GM23338 (cell line): ENCODE data around the gene TPRKB.

Experiments used
- CREB1 ChIP-seq: fragments of 250-450 bp; sonication (Bioruptor Pico); IDR thresholded peaks from 2 replicates; pipeline ENCODE4 v1.5.0; 2020; ENCODE audit warnings: low read depth, mild to moderate bottlenecking, moderate library complexity
- CTCF ChIP-seq, 2 experiments: fragments of 200-600 bp in 1 of 2; sonication (generic) in 1 of 2; conservative IDR thresholded peaks; 2 replicates each; pipeline versions ENCODE4 v1.5.1 to v1.6.1; 2016 to 2017; ENCODE audit warnings: antibody characterized with exemption in 2 of 2, low read depth in 2 of 2, mild to moderate bottlenecking in 2 of 2, moderate library complexity in 1 of 2
- ETS1 ChIP-seq: IDR thresholded peaks from 2 replicates; pipeline ENCODE4 v1.6.1; 2016; ENCODE audit warnings: antibody characterized with exemption
- EZH2 ChIP-seq: fragments of 200-600 bp; sonication (generic); IDR thresholded peaks from one replicate; pipeline ENCODE4 v1.8.0; 2017; ENCODE audit warnings: antibody characterized with exemption, mild to moderate bottlenecking, low read depth; ENCODE audit not compliant: unreplicated experiment
- EZH2phosphoT487 ChIP-seq: fragments of 200-600 bp; sonication (generic); IDR thresholded peaks from one replicate; pipeline ENCODE4 v1.8.1; 2018; ENCODE audit warnings: antibody characterized with exemption; ENCODE audit not compliant: unreplicated experiment
- JUNB ChIP-seq: IDR thresholded peaks from one replicate; pipeline ENCODE4 v1.6.1; 2016; ENCODE audit warnings: antibody characterized with exemption; ENCODE audit not compliant: unreplicated experiment
- NANOG ChIP-seq: IDR thresholded peaks from 2 replicates; pipeline ENCODE4 v1.6.1; 2016; ENCODE audit warnings: antibody characterized with exemption, borderline replicate concordance
- POLR2AphosphoS5 ChIP-seq: IDR thresholded peaks from 2 replicates; pipeline ENCODE4 v1.6.1; 2016; ENCODE audit warnings: antibody characterized with exemption, low read depth
- ZNF114 ChIP-seq: fragments of 250-450 bp; sonication (Bioruptor Pico); IDR thresholded peaks from 2 replicates; pipeline ENCODE4 v1.5.0; 2020; ENCODE audit warnings: mild to moderate bottlenecking, moderate library complexity
- TF ChIP-seq, protein P1 (sequence below): IDR thresholded peaks from one replicate; pipeline ENCODE4 v1.6.1; 2018; ENCODE audit warnings: antibody characterized with exemption; ENCODE audit not compliant: unreplicated experiment
- TF ChIP-seq, protein P2 (sequence below): fragments of 250-450 bp; sonication (Bioruptor Pico); IDR thresholded peaks from 2 replicates; pipeline ENCODE4 v1.5.0; 2020; ENCODE audit warnings: mild to moderate bottlenecking, moderate library complexity

DNA sequence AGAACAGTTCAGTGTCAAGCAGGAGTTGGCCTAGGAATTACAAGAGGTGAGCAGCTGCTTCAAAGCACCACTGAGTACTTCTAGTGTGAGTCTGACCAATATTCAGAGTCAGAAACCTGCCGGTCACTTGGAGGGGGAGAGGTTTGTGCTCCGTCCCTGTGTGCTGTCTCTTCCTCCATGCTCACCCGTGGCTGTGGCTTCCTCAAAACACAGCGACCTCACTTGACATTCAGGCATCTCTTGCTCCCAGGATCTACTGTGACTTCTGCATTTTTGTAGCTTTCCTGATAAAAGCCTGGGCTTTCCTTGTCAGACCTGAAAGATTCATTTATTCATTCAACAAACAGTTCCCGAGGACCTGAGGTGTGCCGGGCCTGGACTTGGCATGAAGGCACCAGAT lies 32.9 kb downstream of the TPRKB start:
- TF ChIP-seq POLR2AphosphoS5: no peak
- TF ChIP-seq CTCF (conservative IDR thresholded peaks at IDR 0.05; ENCODE audit: low read depth in 2 of 2): no peak
- no peak for TF ChIP-seq JUNB
- TF ChIP-seq, protein P1, sequence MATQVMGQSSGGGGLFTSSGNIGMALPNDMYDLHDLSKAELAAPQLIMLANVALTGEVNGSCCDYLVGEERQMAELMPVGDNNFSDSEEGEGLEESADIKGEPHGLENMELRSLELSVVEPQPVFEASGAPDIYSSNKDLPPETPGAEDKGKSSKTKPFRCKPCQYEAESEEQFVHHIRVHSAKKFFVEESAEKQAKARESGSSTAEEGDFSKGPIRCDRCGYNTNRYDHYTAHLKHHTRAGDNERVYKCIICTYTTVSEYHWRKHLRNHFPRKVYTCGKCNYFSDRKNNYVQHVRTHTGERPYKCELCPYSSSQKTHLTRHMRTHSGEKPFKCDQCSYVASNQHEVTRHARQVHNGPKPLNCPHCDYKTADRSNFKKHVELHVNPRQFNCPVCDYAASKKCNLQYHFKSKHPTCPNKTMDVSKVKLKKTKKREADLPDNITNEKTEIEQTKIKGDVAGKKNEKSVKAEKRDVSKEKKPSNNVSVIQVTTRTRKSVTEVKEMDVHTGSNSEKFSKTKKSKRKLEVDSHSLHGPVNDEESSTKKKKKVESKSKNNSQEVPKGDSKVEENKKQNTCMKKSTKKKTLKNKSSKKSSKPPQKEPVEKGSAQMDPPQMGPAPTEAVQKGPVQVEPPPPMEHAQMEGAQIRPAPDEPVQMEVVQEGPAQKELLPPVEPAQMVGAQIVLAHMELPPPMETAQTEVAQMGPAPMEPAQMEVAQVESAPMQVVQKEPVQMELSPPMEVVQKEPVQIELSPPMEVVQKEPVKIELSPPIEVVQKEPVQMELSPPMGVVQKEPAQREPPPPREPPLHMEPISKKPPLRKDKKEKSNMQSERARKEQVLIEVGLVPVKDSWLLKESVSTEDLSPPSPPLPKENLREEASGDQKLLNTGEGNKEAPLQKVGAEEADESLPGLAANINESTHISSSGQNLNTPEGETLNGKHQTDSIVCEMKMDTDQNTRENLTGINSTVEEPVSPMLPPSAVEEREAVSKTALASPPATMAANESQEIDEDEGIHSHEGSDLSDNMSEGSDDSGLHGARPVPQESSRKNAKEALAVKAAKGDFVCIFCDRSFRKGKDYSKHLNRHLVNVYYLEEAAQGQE: no peak
- TF ChIP-seq EZH2: no peak
- TF ChIP-seq ETS1: no peak
- no peak for TF ChIP-seq ZNF114 (CRISPR knock-in tag)
- TF ChIP-seq EZH2phosphoT487: no peak
- TF ChIP-seq, protein P2, sequence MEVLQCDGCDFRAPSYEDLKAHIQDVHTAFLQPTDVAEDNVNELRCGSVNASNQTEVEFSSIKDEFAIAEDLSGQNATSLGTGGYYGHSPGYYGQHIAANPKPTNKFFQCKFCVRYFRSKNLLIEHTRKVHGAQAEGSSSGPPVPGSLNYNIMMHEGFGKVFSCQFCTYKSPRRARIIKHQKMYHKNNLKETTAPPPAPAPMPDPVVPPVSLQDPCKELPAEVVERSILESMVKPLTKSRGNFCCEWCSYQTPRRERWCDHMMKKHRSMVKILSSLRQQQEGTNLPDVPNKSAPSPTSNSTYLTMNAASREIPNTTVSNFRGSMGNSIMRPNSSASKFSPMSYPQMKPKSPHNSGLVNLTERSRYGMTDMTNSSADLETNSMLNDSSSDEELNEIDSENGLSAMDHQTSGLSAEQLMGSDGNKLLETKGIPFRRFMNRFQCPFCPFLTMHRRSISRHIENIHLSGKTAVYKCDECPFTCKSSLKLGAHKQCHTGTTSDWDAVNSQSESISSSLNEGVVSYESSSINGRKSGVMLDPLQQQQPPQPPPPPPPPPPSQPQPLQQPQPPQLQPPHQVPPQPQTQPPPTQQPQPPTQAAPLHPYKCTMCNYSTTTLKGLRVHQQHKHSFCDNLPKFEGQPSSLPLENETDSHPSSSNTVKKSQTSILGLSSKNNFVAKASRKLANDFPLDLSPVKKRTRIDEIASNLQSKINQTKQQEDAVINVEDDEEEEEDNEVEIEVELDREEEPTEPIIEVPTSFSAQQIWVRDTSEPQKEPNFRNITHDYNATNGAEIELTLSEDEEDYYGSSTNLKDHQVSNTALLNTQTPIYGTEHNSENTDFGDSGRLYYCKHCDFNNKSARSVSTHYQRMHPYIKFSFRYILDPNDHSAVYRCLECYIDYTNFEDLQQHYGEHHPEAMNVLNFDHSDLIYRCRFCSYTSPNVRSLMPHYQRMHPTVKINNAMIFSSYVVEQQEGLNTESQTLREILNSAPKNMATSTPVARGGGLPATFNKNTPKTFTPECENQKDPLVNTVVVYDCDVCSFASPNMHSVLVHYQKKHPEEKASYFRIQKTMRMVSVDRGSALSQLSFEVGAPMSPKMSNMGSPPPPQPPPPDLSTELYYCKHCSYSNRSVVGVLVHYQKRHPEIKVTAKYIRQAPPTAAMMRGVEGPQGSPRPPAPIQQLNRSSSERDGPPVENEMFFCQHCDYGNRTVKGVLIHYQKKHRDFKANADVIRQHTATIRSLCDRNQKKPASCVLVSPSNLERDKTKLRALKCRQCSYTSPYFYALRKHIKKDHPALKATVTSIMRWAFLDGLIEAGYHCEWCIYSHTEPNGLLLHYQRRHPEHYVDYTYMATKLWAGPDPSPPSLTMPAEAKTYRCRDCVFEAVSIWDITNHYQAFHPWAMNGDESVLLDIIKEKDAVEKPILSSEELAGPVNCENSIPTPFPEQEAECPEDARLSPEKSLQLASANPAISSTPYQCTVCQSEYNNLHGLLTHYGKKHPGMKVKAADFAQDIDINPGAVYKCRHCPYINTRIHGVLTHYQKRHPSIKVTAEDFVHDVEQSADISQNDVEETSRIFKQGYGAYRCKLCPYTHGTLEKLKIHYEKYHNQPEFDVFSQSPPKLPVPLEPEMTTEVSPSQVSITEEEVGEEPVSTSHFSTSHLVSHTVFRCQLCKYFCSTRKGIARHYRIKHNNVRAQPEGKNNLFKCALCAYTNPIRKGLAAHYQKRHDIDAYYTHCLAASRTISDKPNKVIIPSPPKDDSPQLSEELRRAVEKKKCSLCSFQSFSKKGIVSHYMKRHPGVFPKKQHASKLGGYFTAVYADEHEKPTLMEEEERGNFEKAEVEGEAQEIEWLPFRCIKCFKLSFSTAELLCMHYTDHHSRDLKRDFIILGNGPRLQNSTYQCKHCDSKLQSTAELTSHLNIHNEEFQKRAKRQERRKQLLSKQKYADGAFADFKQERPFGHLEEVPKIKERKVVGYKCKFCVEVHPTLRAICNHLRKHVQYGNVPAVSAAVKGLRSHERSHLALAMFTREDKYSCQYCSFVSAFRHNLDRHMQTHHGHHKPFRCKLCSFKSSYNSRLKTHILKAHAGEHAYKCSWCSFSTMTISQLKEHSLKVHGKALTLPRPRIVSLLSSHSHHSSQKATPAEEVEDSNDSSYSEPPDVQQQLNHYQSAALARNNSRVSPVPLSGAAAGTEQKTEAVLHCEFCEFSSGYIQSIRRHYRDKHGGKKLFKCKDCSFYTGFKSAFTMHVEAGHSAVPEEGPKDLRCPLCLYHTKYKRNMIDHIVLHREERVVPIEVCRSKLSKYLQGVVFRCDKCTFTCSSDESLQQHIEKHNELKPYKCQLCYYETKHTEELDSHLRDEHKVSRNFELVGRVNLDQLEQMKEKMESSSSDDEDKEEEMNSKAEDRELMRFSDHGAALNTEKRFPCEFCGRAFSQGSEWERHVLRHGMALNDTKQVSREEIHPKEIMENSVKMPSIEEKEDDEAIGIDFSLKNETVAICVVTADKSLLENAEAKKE: no peak
- TF ChIP-seq NANOG: no peak
- no peak for TF ChIP-seq CREB1 (CRISPR knock-in tag)
